H9 (cell line): ENCODE results near the gene IFI27L1. TPM values are rescaled to one million over a fixed set of nuclear protein-coding genes. Genes with fewer than 3 reads are reported as not detected.

Experiments used
- DNase-seq: peaks from one replicate; pipeline ENCODE4 v3.0.0-alpha.2; 2017
- H2AFZ ChIP-seq: one replicate; pipeline ENCODE4 v1.6.1; 2013; ENCODE audit warnings: mild to moderate bottlenecking, low read length, control low read depth, moderate library complexity
- H2AK5ac ChIP-seq: 2 replicates; pipeline ENCODE4 v1.6.1; 2013; ENCODE audit warnings: low read length, control low read depth, mixed read lengths; ENCODE audit not compliant: insufficient read length
- H2BK120ac ChIP-seq: one replicate; pipeline ENCODE4 v1.6.1; 2013; ENCODE audit warnings: low read depth, mild to moderate bottlenecking, low read length, control low read depth, inconsistent platforms; ENCODE audit not compliant: poor library complexity, severe bottlenecking
- H2BK12ac ChIP-seq: 2 replicates; pipeline ENCODE4 v1.6.1; 2013; ENCODE audit warnings: low read length, control low read depth, mixed read lengths, low read depth; ENCODE audit not compliant: insufficient read length
- H2BK15ac ChIP-seq: 2 replicates; pipeline ENCODE4 v1.6.1; 2013; ENCODE audit warnings: low read depth, low read length, control low read depth
- H2BK20ac ChIP-seq: one replicate; pipeline ENCODE4 v1.6.1; 2013; ENCODE audit warnings: low read depth, mild to moderate bottlenecking, low read length, control low read depth, inconsistent platforms; ENCODE audit not compliant: poor library complexity, severe bottlenecking
- H2BK5ac ChIP-seq: 2 replicates; pipeline ENCODE4 v1.6.1; 2013; ENCODE audit warnings: low read length, control low read depth, mixed read lengths; ENCODE audit not compliant: insufficient read length
- H3K14ac ChIP-seq: 2 replicates; pipeline ENCODE4 v1.6.1; 2013; ENCODE audit warnings: low read length, control low read depth; ENCODE audit not compliant: insufficient read depth
- H3K18ac ChIP-seq: 2 replicates; pipeline ENCODE4 v1.6.1; 2013; ENCODE audit warnings: low read depth, mild to moderate bottlenecking, mixed read lengths, low read length, control low read depth; ENCODE audit not compliant: insufficient read length
- H3K23ac ChIP-seq: 2 replicates; pipeline ENCODE4 v1.6.1; 2013; ENCODE audit warnings: low read length, control low read depth, mixed read lengths, low read depth; ENCODE audit not compliant: insufficient read length
- H3K23me2 ChIP-seq: 2 replicates; pipeline ENCODE4 v1.6.1; 2013; ENCODE audit warnings: low read depth, mild to moderate bottlenecking, mixed read lengths, low read length, control low read depth; ENCODE audit not compliant: insufficient read length, poor library complexity, severe bottlenecking
- H3K27ac ChIP-seq: 2 replicates; pipeline ENCODE4 v1.5.1; 2013; ENCODE audit warnings: low read length, control low read depth, mixed read lengths, low read depth; ENCODE audit not compliant: insufficient read length
- H3K27me3 ChIP-seq: 2 replicates; pipeline ENCODE4 v1.6.1; 2013; ENCODE audit warnings: low read length, control low read depth, inconsistent platforms; ENCODE audit not compliant: insufficient read depth
- H3K4ac ChIP-seq: 2 replicates; pipeline ENCODE4 v1.6.1; 2013; ENCODE audit warnings: low read depth, mild to moderate bottlenecking, control low read depth, inconsistent platforms, low read length, moderate library complexity
- H3K4me1 ChIP-seq: 2 replicates; pipeline ENCODE4 v1.6.1; 2013; ENCODE audit warnings: low read length, control low read depth, inconsistent platforms; ENCODE audit not compliant: insufficient read depth
- H3K4me2 ChIP-seq: 2 replicates; pipeline ENCODE4 v1.6.1; 2013; ENCODE audit warnings: low read length, control low read depth, mixed read lengths; ENCODE audit not compliant: insufficient read length, insufficient read depth
- H3K56ac ChIP-seq: 2 replicates; pipeline ENCODE4 v1.6.1; 2013; ENCODE audit warnings: low read depth, mild to moderate bottlenecking, mixed read lengths, low read length, control low read depth; ENCODE audit not compliant: insufficient read length
- H3K79me1 ChIP-seq: 2 replicates; pipeline ENCODE4 v1.6.1; 2013; ENCODE audit warnings: low read depth, mild to moderate bottlenecking, moderate library complexity, low read length, control low read depth, inconsistent platforms; ENCODE audit not compliant: insufficient read depth, poor library complexity, severe bottlenecking
- H3K79me2 ChIP-seq: 2 replicates; pipeline ENCODE4 v1.6.1; 2013; ENCODE audit warnings: low read length, control low read depth, inconsistent platforms; ENCODE audit not compliant: insufficient read depth
- H3K9ac ChIP-seq: 2 replicates; pipeline ENCODE4 v1.6.1; 2013; ENCODE audit warnings: low read length, control low read depth, mixed read lengths; ENCODE audit not compliant: insufficient read length; ENCODE audit errors: extremely low read depth
- H3K9me3 ChIP-seq: one replicate; pipeline ENCODE4 v1.6.1; 2013; ENCODE audit warnings: low read depth, low read length, inconsistent platforms; ENCODE audit not compliant: control insufficient read depth
- H3T11ph ChIP-seq: one replicate; pipeline ENCODE4 v1.6.1; 2013; ENCODE audit warnings: mild to moderate bottlenecking, low read length, control low read depth, inconsistent platforms
- H4K20me1 ChIP-seq: one replicate; pipeline ENCODE4 v1.6.1; 2013; ENCODE audit not compliant: control insufficient read depth, insufficient read length, insufficient read depth
- H4K5ac ChIP-seq: 2 replicates; pipeline ENCODE4 v1.6.1; 2013; ENCODE audit warnings: low read depth, mild to moderate bottlenecking, mixed read lengths, low read length, control low read depth; ENCODE audit not compliant: insufficient read length
- H4K8ac ChIP-seq: replicated peaks from 2 replicates; pipeline ENCODE4 v1.6.1; 2013; ENCODE audit warnings: low read length, control low read depth, mixed read lengths, low read depth; ENCODE audit not compliant: insufficient read length
- H4K91ac ChIP-seq: 2 replicates; pipeline ENCODE4 v1.6.1; 2013; ENCODE audit warnings: low read depth, mild to moderate bottlenecking, moderate library complexity, mixed read lengths, low read length, control low read depth; ENCODE audit not compliant: insufficient read length
- H3K27ac Mint-ChIP-seq, 3 experiments: 2 replicates in 2 of 3; 3 replicates in 1 of 3; pipeline ENCODE4 v1.8.0; 2020 to 2021; ENCODE audit warnings: mixed read lengths in 3 of 3, mild to moderate bottlenecking in 1 of 3, moderate library complexity in 1 of 3
- H3K27me3 Mint-ChIP-seq: 2 replicates; pipeline ENCODE4 v1.8.0; 2021; ENCODE audit warnings: low read depth, mild to moderate bottlenecking, moderate library complexity, mixed read lengths
- H3K36me3 Mint-ChIP-seq, 3 experiments: 2 replicates in 2 of 3; 3 replicates in 1 of 3; pipeline ENCODE4 v1.8.0; 2020 to 2021; ENCODE audit warnings: low read depth in 3 of 3, mixed read lengths in 3 of 3; ENCODE audit not compliant: insufficient read depth in 1 of 3
- H3K4me1 Mint-ChIP-seq, 2 experiments: 2 replicates each; pipeline ENCODE4 v1.8.0; 2020; ENCODE audit warnings: mixed read lengths in 2 of 2
- H3K4me3 Mint-ChIP-seq, 2 experiments: 2 replicates in 1 of 2; 3 replicates in 1 of 2; pipeline ENCODE4 v1.8.0; 2020 to 2021; ENCODE audit warnings: mild to moderate bottlenecking in 2 of 2, mixed read lengths in 2 of 2, moderate library complexity in 1 of 2
- H3K9me3 Mint-ChIP-seq, 2 experiments: 2 replicates in 1 of 2; 3 replicates in 1 of 2; pipeline ENCODE4 v1.8.0; 2020; ENCODE audit warnings: mild to moderate bottlenecking in 2 of 2, mixed read lengths in 2 of 2, moderate library complexity in 1 of 2
- CTCF ChIP-seq: fragments of 200-600 bp; sonication (generic); conservative IDR thresholded peaks from 3 replicates; pipeline ENCODE4 v1.8.0; 2021; ENCODE audit warnings: antibody characterized with exemption, mild to moderate bottlenecking
- WGBS: extraction: QIAGEN DNeasy Blood & Tissue Kit; methylation state at CpG from one replicate; pipeline ENCODE4 v1.1.7; 2013; ENCODE audit warnings: missing lambda C conversion rate, low lambda C conversion rate, mixed read lengths; ENCODE audit not compliant: insufficient read length; ENCODE audit errors: extremely low coverage; 5-methylcytosine and 5-hydroxymethylcytosine counted together
- total RNA-seq: library from RNA; stranded (reverse); gene quantifications from 2 replicates; pipeline ENCODE4 v1.2.1, GENCODE V29; 2021

Gene IFI27L1
- total RNA-seq, 1 experiment from 2014 or later: 27.4 TPM

- Histone ChIP-seq H3K27ac (no peak overlapping the region), H2BK120ac (no peak overlapping the region), H3T11ph (no peak overlapping the region), H4K91ac (no peak overlapping the region), H2BK12ac (no peak overlapping the region), H3K79me2 (no peaks in the 10 kb centered on the region), H3K56ac (no peak overlapping the region), H3K18ac (no peak overlapping the region), H3K79me1 (no peaks in the 10 kb centered on the region), H3K4me2 (no peak overlapping the region), H3K23me2 (no peaks in the 10 kb centered on the region), H2AK5ac (no peak overlapping the region), H2BK20ac (no peak overlapping the region), H3K23ac (no peak overlapping the region), H3K9ac (no peak overlapping the region), H2BK5ac (no peak overlapping the region), H4K8ac (no peak overlapping the region), H2AFZ (no peak overlapping the region), H3K14ac (no peak overlapping the region), H4K20me1 (no peaks in the 10 kb centered on the region), H3K4me1 (no peaks in the 10 kb centered on the region), H3K9me3 (no peaks in the 10 kb centered on the region), H3K27me3 (no peaks in the 10 kb centered on the region), H4K5ac (no peak overlapping the region), H2BK15ac (no peak overlapping the region), H3K4ac (no peak overlapping the region)
- Mint-ChIP-seq H3K27me3 (no peaks in the 10 kb centered on the region), H3K9me3 (peaks cover 0 to 2% of the 10 kb centered on the region in 2 experiments; a peak in 3 of 5 replicates), H3K36me3 (peaks cover 4 to 25% (median 20%) of the 10 kb centered on the region in 3 experiments), H3K4me1 (peaks cover 17 to 27% of the 10 kb centered on the region in 2 experiments), H3K27ac (no peak overlapping the region), H3K4me3 (no peak overlapping the region)
- TF ChIP-seq CTCF: no peak
- DNase-seq: no peak
- WGBS: no CpG with 5 or more reads among the region's 3 CpGs
Measured at GRCh38 chr14:94034886-94035285, 46.2 kb upstream of the IFI27L1 start.
